ENCODE measurements around the gene CAPN13.

Gene CAPN13

DNA sequence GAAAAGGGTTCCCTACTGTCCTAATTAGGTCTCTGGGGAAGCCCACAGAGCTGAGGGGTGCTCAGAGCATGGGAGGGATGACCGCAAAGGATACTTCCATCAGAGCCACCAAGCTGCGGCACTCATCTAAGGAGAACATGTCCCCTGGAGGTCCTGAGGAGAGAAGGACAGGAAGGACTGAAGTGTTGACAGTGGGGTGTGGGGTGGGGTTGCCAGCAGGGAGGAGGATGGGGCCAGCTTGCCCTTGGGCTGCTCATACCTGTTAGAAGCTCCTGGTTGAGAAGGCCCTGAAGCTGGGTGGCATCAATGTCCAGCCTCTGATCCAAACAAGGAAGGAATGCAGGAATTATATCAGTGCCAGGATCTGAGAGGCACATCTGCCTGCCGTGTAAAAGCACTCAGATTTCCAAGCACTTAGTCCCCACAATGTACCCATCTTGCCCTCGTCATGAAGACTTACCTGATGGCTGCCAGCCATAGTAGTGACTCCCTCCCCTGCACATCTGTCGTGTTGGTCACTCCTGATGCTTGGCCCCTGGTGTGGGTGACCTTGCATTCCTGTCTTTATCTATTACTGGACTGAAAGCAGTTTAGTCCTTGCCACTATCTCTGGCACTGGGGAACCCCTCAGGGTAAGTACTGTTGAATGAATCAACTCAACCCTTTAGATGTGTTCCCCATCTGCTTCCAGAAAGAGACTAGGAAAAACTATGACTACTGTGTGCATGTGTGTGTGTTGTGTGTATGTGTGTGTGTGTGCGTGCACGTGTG, 68.9 kb downstream of the CAPN13 start:
- H3K4me3 ChIP-seq (ENCODE audit: low read depth, low read length), result no peak overlapping the region
- no peak for DNase-seq (ENCODE audit: low read depth)

DNA sequence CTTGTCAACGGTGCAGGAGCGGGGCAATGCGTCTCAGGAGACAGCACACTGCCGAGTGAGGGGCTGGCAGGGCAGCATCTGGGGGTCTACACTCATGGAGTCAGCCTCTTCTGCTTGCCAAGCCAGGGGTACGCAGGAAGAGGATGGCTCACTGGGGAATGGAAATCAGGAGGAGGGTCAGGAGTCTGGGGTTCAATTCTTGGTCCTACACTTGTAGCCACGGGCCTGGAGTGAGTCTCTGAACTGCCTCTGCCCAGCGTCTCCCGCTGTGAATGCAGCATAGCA, 70.0 kb downstream of the CAPN13 start:
- no peak overlapping the region for H3K4me3 ChIP-seq (ENCODE audit: low read depth, low read length)
- no peak for DNase-seq (ENCODE audit: low read depth)
- TF ChIP-seq, protein P1, sequence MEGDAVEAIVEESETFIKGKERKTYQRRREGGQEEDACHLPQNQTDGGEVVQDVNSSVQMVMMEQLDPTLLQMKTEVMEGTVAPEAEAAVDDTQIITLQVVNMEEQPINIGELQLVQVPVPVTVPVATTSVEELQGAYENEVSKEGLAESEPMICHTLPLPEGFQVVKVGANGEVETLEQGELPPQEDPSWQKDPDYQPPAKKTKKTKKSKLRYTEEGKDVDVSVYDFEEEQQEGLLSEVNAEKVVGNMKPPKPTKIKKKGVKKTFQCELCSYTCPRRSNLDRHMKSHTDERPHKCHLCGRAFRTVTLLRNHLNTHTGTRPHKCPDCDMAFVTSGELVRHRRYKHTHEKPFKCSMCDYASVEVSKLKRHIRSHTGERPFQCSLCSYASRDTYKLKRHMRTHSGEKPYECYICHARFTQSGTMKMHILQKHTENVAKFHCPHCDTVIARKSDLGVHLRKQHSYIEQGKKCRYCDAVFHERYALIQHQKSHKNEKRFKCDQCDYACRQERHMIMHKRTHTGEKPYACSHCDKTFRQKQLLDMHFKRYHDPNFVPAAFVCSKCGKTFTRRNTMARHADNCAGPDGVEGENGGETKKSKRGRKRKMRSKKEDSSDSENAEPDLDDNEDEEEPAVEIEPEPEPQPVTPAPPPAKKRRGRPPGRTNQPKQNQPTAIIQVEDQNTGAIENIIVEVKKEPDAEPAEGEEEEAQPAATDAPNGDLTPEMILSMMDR (conservative IDR thresholded peaks at IDR 0.05; ENCODE audit: low read depth, low read length), result no peak

More for the DNA sequence above, 68.9 kb downstream of the CAPN13 start:
- TF ChIP-seq, protein P1 (conservative IDR thresholded peaks at IDR 0.05; ENCODE audit: low read depth, low read length), result no peak

DNA sequence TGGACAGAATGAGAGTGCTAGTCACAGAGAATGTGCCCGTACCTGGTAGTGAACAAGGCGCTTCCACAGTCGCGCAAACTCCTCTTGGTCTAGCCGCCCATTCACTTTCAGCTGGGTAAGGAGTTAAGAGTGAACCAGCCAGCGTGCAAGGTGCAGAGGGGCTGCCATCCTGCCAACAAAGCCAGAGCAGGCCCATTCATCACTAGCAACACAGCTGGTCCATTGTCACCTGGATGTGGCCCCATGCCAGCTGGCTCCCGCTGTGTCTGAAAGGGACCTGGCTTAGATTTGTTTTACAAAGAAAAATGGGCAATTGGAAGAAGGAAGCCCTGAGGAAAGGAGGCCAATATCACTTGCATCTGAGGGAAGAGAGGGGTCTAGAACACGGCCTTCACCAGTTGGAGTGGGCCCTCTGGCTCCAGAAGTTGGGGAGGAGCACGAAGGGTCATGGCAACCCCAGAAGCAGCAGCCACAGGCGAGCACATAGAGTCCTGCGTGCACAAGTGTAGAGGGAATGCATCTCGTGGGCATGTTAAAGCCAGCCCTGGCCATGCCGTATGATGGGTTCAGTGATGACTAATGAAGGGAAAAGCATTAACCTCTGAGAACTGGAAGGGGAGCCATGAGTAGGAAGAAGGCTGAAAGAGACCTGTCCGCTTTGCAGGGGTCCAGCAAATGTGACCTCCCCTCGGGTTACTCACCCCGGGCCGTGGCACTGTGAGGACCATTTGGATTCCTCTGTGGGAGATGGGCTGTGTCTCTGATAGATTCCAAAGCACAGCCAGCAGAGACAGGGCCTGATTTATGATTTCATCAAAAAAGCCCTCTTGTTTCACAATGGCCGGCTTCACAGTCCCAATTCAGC, 70.6 kb downstream of the CAPN13 start:
- TF ChIP-seq, protein P1 (conservative IDR thresholded peaks at IDR 0.05; ENCODE audit: low read depth, low read length), result no peak
- no peak for DNase-seq (ENCODE audit: low read depth)
- H3K4me3 ChIP-seq (ENCODE audit: low read depth, low read length), result no peak overlapping the region

DNA sequence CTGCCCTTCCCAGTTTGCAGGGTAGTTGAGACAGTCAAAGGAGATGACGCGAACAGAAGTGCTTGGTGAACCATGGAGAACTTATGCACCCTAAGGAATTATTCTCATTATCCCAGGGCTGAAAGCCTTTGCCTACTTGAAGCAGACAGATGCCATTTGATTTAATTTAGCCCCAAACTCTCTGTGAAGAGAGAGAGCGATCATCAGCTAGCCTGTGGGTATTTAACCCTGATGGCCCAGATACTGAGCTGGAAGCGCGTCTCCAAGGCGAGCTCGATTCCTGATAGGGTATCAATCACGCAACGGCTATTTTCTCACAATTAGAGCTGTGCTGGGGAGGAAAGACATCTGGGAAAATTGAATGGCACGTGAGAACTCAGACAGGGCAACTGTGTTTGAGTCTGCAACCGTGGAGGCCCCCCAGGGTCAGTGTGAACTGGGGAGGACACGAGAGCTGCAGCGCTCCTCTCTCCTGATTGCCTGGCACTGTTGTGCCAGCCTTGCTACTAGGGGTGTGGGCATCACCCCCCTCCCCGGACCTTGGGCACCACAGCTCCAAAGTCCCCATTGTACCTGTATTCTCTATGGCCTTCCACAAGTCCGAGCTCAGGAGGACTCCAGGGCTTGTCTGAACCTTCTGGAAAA, 73.2 kb downstream of the CAPN13 start:
- TF ChIP-seq, protein P1 (conservative IDR thresholded peaks at IDR 0.05; ENCODE audit: low read depth, low read length), result no peak
- DNase-seq (ENCODE audit: low read depth), result no peak
- no peak overlapping the region for H3K4me3 ChIP-seq (ENCODE audit: low read depth, low read length)

DNA sequence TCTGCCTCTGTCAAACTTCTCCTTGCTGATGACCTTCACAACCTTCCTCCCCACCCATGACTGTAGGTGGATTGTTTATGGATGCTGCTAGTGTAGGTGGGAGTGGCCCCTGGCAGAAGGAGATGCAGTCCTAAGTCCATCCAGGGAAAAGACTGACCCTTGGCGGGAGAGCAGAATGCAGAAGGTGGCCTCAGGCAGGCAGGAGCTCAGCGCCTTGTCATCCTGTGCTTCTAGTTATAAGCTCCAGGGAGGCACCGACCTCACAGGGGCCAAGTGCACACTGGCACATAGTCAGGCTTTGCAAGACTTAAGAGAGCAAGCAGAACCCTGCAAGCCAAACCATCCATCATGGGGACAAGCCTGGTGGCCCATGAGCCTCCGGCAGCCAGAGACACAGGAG, 74.4 kb downstream of the CAPN13 start:
- DNase-seq (ENCODE audit: low read depth), result no peak
- TF ChIP-seq, protein P1 (conservative IDR thresholded peaks at IDR 0.05; ENCODE audit: low read depth, low read length), result no peak

DNA sequence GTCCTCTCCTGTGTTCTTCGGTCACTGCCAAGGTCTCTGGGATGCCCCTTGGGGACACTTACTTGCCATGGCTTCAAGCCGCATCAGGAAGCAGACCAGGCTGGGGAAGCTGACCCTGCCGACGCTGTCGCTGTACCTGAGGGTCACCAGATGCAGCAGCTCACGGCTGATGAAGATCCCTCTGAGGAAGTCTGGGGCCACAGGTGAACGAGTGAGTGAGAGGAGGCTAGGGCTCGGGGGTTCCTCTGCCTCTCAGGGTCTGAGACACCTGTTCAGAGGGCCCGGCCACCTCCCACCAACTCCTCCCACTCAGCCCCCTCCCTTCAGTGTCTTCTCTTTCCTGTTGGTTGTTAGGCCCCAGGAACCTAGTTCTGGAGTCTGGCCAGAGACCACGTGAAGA, 74.9 kb downstream of the CAPN13 start:
- TF ChIP-seq, protein P1 (conservative IDR thresholded peaks at IDR 0.05; ENCODE audit: low read depth, low read length), result no peak
- no peak overlapping the region for H3K4me3 ChIP-seq (ENCODE audit: low read depth, low read length)
- no peak for DNase-seq (ENCODE audit: low read depth)

More for the DNA sequence above, 74.4 kb downstream of the CAPN13 start:
- no peak overlapping the region for H3K4me3 ChIP-seq (ENCODE audit: low read depth, low read length)

Data from choroid plexus epithelial cell (primary cell).